Astrocyte of the cerebellum (primary cell): ENCODE measurements around the gene FRMD4A.
"Not testable (repeated sequence)": the region's sequence is repeated elsewhere in the genome, so short reads cannot be mapped to it uniquely, and the experiment has no call there.

Experiments used
- DNase-seq: peaks from one replicate; pipeline ENCODE4 v3.0.0-alpha.2; 2011; ENCODE audit warnings: low read depth
- H3K4me3 ChIP-seq: 2 replicates; pipeline ENCODE4 v1.5.1; 2011; ENCODE audit warnings: mild to moderate bottlenecking, low read depth, low read length, moderate library complexity
- CTCF ChIP-seq: IDR thresholded peaks from 2 replicates; pipeline ENCODE4 v1.5.1; 2012; ENCODE audit warnings: low read length, low read depth, moderate library complexity, mild to moderate bottlenecking; ENCODE audit errors: missing control alignments
- in situ Hi-C: cut with HindIII; loops from 2 replicates; pipeline ENCODE4 v1.10.0; 2017; ENCODE audit warnings: low sequenced_read_pairs

The FRMD4A gene

GRCh38 chr10:14225379-14225778, 105.3 kb downstream of the FRMD4A start:
- no peak for DNase-seq
- H3K4me3 ChIP-seq, result no peak overlapping the region
- in situ Hi-C loops, result no loop called here
- TF ChIP-seq CTCF, result no peak

- TF ChIP-seq CTCF, result no peak
- no peak overlapping the region for H3K4me3 ChIP-seq
- in situ Hi-C loops, result loop anchor here (5.0 kb wide), 1 partner anchor 262 kb away; no protein-coding TSS in a partner anchor
- DNase-seq, result no peak
These were observed 110.7 kb downstream of the FRMD4A start for GRCh38 chr10:14220026-14220425.

- in situ Hi-C loops, result no loop called here
- H3K4me3 ChIP-seq, result no peak overlapping the region
- no peak for DNase-seq
- TF ChIP-seq CTCF, result no peak
These were observed 111.3 kb downstream of the FRMD4A start for GRCh38 chr10:14219411-14219810.

- TF ChIP-seq CTCF, result no peak
- in situ Hi-C loops, result no loop called here
- no peak for DNase-seq
- no peak overlapping the region for H3K4me3 ChIP-seq
These were observed 115.1 kb downstream of the FRMD4A start for GRCh38 chr10:14215641-14216040.

- in situ Hi-C loops, DNase-seq, H3K4me3 ChIP-seq: not testable (repeated sequence)
These were observed 117.0 kb downstream of the FRMD4A start for GRCh38 chr10:14213703-14214102.

- in situ Hi-C loops, result no loop called here
- no peak overlapping the region for H3K4me3 ChIP-seq
- no peak for DNase-seq
- no peak for TF ChIP-seq CTCF
These were observed 119.1 kb downstream of the FRMD4A start for GRCh38 chr10:14211610-14212009.

- in situ Hi-C loops, result no loop called here
- TF ChIP-seq CTCF, result no peak
- no peak for DNase-seq
- no peak overlapping the region for H3K4me3 ChIP-seq
These were observed 122.5 kb downstream of the FRMD4A start for GRCh38 chr10:14208231-14208630.
